HepG2 (cell line): Measurements from ENCODE around the gene RAB11FIP5. TPM values are rescaled to one million over a fixed set of nuclear protein-coding genes. Genes with fewer than 3 reads are reported as not detected.

ENCODE experiments used
- HBP1 ChIP-seq: IDR thresholded peaks from 2 replicates; pipeline ENCODE4 v1.6.1; 2016; ENCODE audit warnings: low read depth, control low read depth
- HMGA1 ChIP-seq: sonication (generic); formaldehyde crosslinking; conservative IDR thresholded peaks from 2 replicates; pipeline ENCODE4 v1.4.0; 2020; ENCODE audit warnings: missing genetic modification reagents
- IRX3 ChIP-seq: sonication (generic); formaldehyde crosslinking; IDR thresholded peaks from 2 replicates; pipeline ENCODE4 v1.8.1; 2023; ENCODE audit warnings: mild to moderate bottlenecking, low read depth, missing genetic modification reagents, borderline replicate concordance
- MAX ChIP-seq: IDR thresholded peaks from 2 replicates; pipeline ENCODE4 v1.6.1; 2012; ENCODE audit warnings: inconsistent platforms
- XRCC5 ChIP-seq: fragments of 200-400 bp; formaldehyde crosslinking; optimal IDR thresholded peaks from 2 replicates; pipeline ENCODE3; 2017; ENCODE audit warnings: mild to moderate bottlenecking, low read length
- ZBTB26 ChIP-seq: IDR thresholded peaks from 2 replicates; pipeline ENCODE4 v1.6.1; 2016; ENCODE audit warnings: missing compliant biosample characterization, missing genetic modification reagents, borderline replicate concordance
- ZNF276 ChIP-seq: sonication (generic); formaldehyde crosslinking; IDR thresholded peaks from 2 replicates; pipeline ENCODE4 v1.4.0; 2020; ENCODE audit warnings: mild to moderate bottlenecking, low read depth, missing genetic modification reagents
- ZNF564 ChIP-seq: sonication (generic); formaldehyde crosslinking; IDR thresholded peaks from 2 replicates; pipeline ENCODE4 v1.8.1; 2023; ENCODE audit warnings: mild to moderate bottlenecking, missing genetic modification reagents
- ZNF792 ChIP-seq: IDR thresholded peaks from 2 replicates; pipeline ENCODE4 v1.6.1; 2016
- polyA plus RNA-seq, 8 experiments: library from polyadenylated mRNA; depleted of rRNA in 3 of 8; stranded (reverse) in 7 of 8; unstranded in 1 of 8; fragments of >200 nt; fragmentation: Illumina TruSeq in 4 of 8; extraction: Trizol in 4 of 8; gene quantifications; 2 replicates each; pipeline versions ENCODE4 v1.2.1 to v1.2.3, GENCODE V29; 2011 to 2016; ENCODE audit warnings: low read depth in 4 of 8, missing spikeins in 1 of 8, mixed read lengths in 1 of 8; ENCODE audit not compliant: insufficient read depth in 1 of 8
- total RNA-seq, 5 experiments: library from RNA; depleted of rRNA; stranded (reverse); fragments of >200 nt; fragmentation: Illumina TruSeq; extraction: Trizol; gene quantifications; 2 replicates each; pipeline ENCODE4 v1.2.3, GENCODE V29; 2016; ENCODE audit warnings: low read depth in 1 of 5
- TF ChIP-seq, protein P1 (sequence below): sonication (generic); formaldehyde crosslinking; IDR thresholded peaks from 2 replicates; pipeline ENCODE4 v1.4.0; 2020; ENCODE audit warnings: missing genetic modification reagents, borderline replicate concordance
- TF ChIP-seq, protein P2 (sequence below): sonication (generic); formaldehyde crosslinking; IDR thresholded peaks from 2 replicates; pipeline ENCODE4 v1.4.0; 2020; ENCODE audit warnings: missing genetic modification reagents, borderline replicate concordance
- TF ChIP-seq, protein P3 (sequence below): sonication (generic); formaldehyde crosslinking; IDR thresholded peaks from 2 replicates; pipeline ENCODE4 v1.4.0; 2020; ENCODE audit warnings: missing genetic modification reagents, mild to moderate bottlenecking, borderline replicate concordance

RAB11FIP5 gene
- total and polyA plus RNA-seq, 2 of the 13 experiments (the other 11 are each of a cell fraction or from before 2014, with no cell fraction given), result 9.4 to 22.9 TPM

DNA sequence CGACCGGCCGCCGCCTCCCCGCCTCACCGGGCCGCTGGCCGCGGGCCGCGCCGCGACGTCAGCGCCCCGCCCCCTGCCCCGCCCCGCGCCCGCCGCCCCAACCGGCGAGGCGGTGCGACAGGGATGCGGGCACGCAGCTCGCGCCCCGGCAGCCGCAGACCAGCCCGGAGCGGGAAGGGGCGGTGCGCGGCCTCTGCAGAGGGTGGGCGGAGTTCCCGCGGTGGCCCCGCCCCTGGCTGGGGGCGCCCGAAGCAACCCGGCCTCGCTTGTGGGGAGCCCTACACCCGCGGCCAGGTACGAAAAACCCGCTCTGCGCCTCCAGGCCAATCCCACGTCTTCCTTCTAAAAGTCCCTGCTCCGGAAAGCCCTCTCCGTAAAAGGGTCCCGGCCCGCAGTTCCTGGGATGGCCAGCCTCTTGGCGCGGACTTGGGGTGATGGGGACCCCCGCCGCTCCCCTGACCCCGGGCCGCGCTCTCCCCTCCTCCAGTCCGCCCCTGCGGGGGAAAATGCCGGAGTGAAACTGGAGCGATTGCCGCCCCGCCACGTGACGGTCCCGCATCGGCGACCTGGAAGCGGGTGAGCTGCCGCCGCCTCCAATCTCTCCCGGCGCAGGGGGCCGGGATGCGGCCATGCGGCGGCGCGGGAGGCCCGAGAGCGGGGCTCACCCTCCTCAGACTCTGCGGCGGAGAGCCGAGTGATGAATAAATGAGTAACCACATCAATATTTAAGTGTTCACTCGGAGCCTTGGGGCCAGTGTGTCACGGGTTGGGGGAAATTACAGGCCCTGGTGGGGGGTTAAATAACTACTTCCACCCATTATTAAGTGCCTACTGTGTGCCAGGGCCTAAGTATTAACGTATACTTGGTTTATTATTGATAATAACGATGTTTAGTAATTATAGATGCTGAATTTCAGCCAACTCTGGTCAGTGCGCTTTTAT is at the start of gene RAB11FIP5 (continued):
- TF ChIP-seq, protein P1, sequence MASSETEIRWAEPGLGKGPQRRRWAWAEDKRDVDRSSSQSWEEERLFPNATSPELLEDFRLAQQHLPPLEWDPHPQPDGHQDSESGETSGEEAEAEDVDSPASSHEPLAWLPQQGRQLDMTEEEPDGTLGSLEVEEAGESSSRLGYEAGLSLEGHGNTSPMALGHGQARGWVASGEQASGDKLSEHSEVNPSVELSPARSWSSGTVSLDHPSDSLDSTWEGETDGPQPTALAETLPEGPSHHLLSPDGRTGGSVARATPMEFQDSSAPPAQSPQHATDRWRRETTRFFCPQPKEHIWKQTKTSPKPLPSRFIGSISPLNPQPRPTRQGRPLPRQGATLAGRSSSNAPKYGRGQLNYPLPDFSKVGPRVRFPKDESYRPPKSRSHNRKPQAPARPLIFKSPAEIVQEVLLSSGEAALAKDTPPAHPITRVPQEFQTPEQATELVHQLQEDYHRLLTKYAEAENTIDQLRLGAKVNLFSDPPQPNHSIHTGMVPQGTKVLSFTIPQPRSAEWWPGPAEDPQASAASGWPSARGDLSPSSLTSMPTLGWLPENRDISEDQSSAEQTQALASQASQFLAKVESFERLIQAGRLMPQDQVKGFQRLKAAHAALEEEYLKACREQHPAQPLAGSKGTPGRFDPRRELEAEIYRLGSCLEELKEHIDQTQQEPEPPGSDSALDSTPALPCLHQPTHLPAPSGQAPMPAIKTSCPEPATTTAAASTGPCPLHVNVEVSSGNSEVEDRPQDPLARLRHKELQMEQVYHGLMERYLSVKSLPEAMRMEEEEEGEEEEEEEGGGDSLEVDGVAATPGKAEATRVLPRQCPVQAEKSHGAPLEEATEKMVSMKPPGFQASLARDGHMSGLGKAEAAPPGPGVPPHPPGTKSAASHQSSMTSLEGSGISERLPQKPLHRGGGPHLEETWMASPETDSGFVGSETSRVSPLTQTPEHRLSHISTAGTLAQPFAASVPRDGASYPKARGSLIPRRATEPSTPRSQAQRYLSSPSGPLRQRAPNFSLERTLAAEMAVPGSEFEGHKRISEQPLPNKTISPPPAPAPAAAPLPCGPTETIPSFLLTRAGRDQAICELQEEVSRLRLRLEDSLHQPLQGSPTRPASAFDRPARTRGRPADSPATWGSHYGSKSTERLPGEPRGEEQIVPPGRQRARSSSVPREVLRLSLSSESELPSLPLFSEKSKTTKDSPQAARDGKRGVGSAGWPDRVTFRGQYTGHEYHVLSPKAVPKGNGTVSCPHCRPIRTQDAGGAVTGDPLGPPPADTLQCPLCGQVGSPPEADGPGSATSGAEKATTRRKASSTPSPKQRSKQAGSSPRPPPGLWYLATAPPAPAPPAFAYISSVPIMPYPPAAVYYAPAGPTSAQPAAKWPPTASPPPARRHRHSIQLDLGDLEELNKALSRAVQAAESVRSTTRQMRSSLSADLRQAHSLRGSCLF (CRISPR knock-in tag), result no peak; the same call in 1 of the 2 replicates
- TF ChIP-seq, protein P2, sequence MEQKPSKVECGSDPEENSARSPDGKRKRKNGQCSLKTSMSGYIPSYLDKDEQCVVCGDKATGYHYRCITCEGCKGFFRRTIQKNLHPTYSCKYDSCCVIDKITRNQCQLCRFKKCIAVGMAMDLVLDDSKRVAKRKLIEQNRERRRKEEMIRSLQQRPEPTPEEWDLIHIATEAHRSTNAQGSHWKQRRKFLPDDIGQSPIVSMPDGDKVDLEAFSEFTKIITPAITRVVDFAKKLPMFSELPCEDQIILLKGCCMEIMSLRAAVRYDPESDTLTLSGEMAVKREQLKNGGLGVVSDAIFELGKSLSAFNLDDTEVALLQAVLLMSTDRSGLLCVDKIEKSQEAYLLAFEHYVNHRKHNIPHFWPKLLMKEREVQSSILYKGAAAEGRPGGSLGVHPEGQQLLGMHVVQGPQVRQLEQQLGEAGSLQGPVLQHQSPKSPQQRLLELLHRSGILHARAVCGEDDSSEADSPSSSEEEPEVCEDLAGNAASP (CRISPR knock-in tag), result peak; percentile 17; the same call in 1 of the 2 replicates
- TF ChIP-seq HBP1 (CRISPR knock-in tag) (0 out of 2 replicates have a peak, but pooled peaks have one; percentile 47), IRX3 (CRISPR knock-in tag) (0 out of 2 replicates have a peak, but pooled peaks have one; percentile 38), ZNF564 (CRISPR knock-in tag) (no peak; the same call in 1 of the 2 replicates), ZBTB26 (CRISPR knock-in tag) (no peak), XRCC5 (peak; percentile 43), ZNF276 (peak; percentile 67; the same call in 1 of the 2 replicates), MAX (peak; percentile 78), ZNF792 (CRISPR knock-in tag) (peak; percentile 30; the same call in 1 of the 2 replicates), HMGA1 (CRISPR knock-in tag) (no peak)
- TF ChIP-seq, protein P3, sequence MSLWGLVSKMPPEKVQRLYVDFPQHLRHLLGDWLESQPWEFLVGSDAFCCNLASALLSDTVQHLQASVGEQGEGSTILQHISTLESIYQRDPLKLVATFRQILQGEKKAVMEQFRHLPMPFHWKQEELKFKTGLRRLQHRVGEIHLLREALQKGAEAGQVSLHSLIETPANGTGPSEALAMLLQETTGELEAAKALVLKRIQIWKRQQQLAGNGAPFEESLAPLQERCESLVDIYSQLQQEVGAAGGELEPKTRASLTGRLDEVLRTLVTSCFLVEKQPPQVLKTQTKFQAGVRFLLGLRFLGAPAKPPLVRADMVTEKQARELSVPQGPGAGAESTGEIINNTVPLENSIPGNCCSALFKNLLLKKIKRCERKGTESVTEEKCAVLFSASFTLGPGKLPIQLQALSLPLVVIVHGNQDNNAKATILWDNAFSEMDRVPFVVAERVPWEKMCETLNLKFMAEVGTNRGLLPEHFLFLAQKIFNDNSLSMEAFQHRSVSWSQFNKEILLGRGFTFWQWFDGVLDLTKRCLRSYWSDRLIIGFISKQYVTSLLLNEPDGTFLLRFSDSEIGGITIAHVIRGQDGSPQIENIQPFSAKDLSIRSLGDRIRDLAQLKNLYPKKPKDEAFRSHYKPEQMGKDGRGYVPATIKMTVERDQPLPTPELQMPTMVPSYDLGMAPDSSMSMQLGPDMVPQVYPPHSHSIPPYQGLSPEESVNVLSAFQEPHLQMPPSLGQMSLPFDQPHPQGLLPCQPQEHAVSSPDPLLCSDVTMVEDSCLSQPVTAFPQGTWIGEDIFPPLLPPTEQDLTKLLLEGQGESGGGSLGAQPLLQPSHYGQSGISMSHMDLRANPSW (CRISPR knock-in tag), result no peak
